Amniotic epithelial cell (primary cell): ENCODE measurements around the gene KRT6A.
A peak's percentile ranks its signal among the peaks of the same experiment; 100 is the strongest.

ENCODE experiments used
- DNase-seq: peaks from one replicate; pipeline ENCODE4 v3.0.0-alpha.2; 2010; ENCODE audit warnings: low read depth

Gene KRT6A

GRCh38 chr12:52493172-52493571 lies at the start of gene KRT6A:
Gene KRT6A, minus strand, starts transcription at chr12:52493257. Its CDS starts 69 bp downstream, at chr12:52493188.
- no peak for DNase-seq

GRCh38 chr12:52542157-52542556 lies 49.1 kb upstream of the KRT6A start:
- no peak for DNase-seq

- DNase-seq, result no peak
Measured at GRCh38 chr12:52541709-52542108, 48.7 kb upstream of the KRT6A start.

- DNase-seq, result no peak
Measured at GRCh38 chr12:52540531-52540930, 47.5 kb upstream of the KRT6A start.

GRCh38 chr12:52539821-52540173 lies 46.7 kb upstream of the KRT6A start:
- no peak for DNase-seq

- peak; percentile 58 for DNase-seq
Measured at GRCh38 chr12:52539083-52539820, 46.2 kb upstream of the KRT6A start.

GRCh38 chr12:52537101-52537500 lies 44.0 kb upstream of the KRT6A start:
- no peak for DNase-seq

GRCh38 chr12:52535574-52535973 lies 42.5 kb upstream of the KRT6A start:
- no peak for DNase-seq

GRCh38 chr12:52534482-52534881 lies 41.4 kb upstream of the KRT6A start:
- DNase-seq, result no peak

GRCh38 chr12:52533686-52534470 lies 40.8 kb upstream of the KRT6A start:
- no peak for DNase-seq

- no peak for DNase-seq
Measured at GRCh38 chr12:52532636-52533035, 39.6 kb upstream of the KRT6A start.

GRCh38 chr12:52531566-52532300 lies 38.7 kb upstream of the KRT6A start:
- no peak for DNase-seq

- no peak for DNase-seq
Measured at GRCh38 chr12:52530905-52531304, 37.8 kb upstream of the KRT6A start.

GRCh38 chr12:52530366-52530765 lies 37.3 kb upstream of the KRT6A start:
- DNase-seq, result no peak

GRCh38 chr12:52529846-52530245 lies 36.8 kb upstream of the KRT6A start:
- no peak for DNase-seq

GRCh38 chr12:52529417-52529816 lies 36.4 kb upstream of the KRT6A start:
- DNase-seq, result no peak

- no peak for DNase-seq
Measured at GRCh38 chr12:52528641-52529143, 35.6 kb upstream of the KRT6A start.

- no peak for DNase-seq
Measured at GRCh38 chr12:52527121-52527800, 34.2 kb upstream of the KRT6A start.

GRCh38 chr12:52526511-52526951 lies 33.5 kb upstream of the KRT6A start:
- DNase-seq, result no peak

GRCh38 chr12:52525661-52526499 lies 32.8 kb upstream of the KRT6A start:
- DNase-seq, result no peak
